A673 (cell line): ENCODE data around the gene NCAM2. TPM values are rescaled to one million over a fixed set of nuclear protein-coding genes. Genes with fewer than 3 reads are reported as not detected.

ENCODE experiments used
- BruUV-seq: library from RNA; stranded (reverse); fragments of 400-500 nt; replicated peaks from 2 replicates; lab custom pipeline; 2021; lab: Mats Ljungman, UMichigan
- CTCF ChIA-PET: fragments of 300-600 bp; sonication (Branson Sonifier 250); formaldehyde crosslinking; loops from one replicate; lab custom pipeline; 2022; ENCODE audit warnings: antibody characterized with exemption; lab: Charles Lee
- POLR2A ChIA-PET: fragments of 300-600 bp; sonication (Branson Sonifier 250); formaldehyde crosslinking; loops from one replicate; lab custom pipeline; 2022; ENCODE audit warnings: antibody characterized with exemption; ENCODE audit not compliant: low non-redundant PET; lab: Charles Lee
- DNase-seq: peaks from one replicate; pipeline ENCODE4 v3.0.0-alpha.2; 2015; ENCODE audit warnings: low spot score
- H3K27ac ChIP-seq: fragments of 200-600 bp; sonication (generic); 2 replicates; pipeline ENCODE4 v1.5.1; 2016; ENCODE audit warnings: mixed run types, low read depth, mild to moderate bottlenecking, mixed read lengths, antibody characterized with exemption, low read length; ENCODE audit not compliant: poor library complexity, severe bottlenecking
- H3K27me3 ChIP-seq: fragments of 200-600 bp; sonication (generic); replicated peaks from 2 replicates; pipeline ENCODE4 v1.6.1; 2017; ENCODE audit warnings: mixed run types, low read depth, mild to moderate bottlenecking, mixed read lengths, antibody characterized with exemption, low read length; ENCODE audit not compliant: insufficient read depth, poor library complexity
- H3K36me3 ChIP-seq: fragments of 200-600 bp; sonication (generic); 2 replicates; pipeline ENCODE4 v1.6.1; 2016; ENCODE audit warnings: mixed run types, mild to moderate bottlenecking, mixed read lengths, antibody characterized with exemption, low read length; ENCODE audit not compliant: insufficient read depth, poor library complexity, severe bottlenecking
- H3K4me1 ChIP-seq: fragments of 200-600 bp; sonication (generic); 2 replicates; pipeline ENCODE4 v1.6.1; 2017; ENCODE audit warnings: mixed run types, mild to moderate bottlenecking, mixed read lengths, antibody characterized with exemption, low read length; ENCODE audit not compliant: insufficient read depth, poor library complexity, severe bottlenecking
- H3K4me3 ChIP-seq: fragments of 200-600 bp; sonication (generic); 2 replicates; pipeline ENCODE4 v1.5.1; 2016; ENCODE audit warnings: low read depth, mixed run types, mild to moderate bottlenecking, mixed read lengths, low read length; ENCODE audit not compliant: poor library complexity, severe bottlenecking
- H3K9me3 ChIP-seq: fragments of 200-600 bp; sonication (generic); 2 replicates; pipeline ENCODE4 v1.6.1; 2016; ENCODE audit warnings: mixed run types, low read depth, mild to moderate bottlenecking, mixed read lengths, antibody characterized with exemption, low read length; ENCODE audit not compliant: poor library complexity, severe bottlenecking
- EZH2 ChIP-seq: fragments of 200-600 bp; sonication (generic); IDR thresholded peaks from 2 replicates; pipeline ENCODE4 v1.6.1; 2017; ENCODE audit warnings: borderline replicate concordance, low read depth, mild to moderate bottlenecking, mixed read lengths, antibody characterized with exemption, low read length; ENCODE audit not compliant: poor library complexity, severe bottlenecking
- intact Hi-C: fragments of 100-400 bp; cut with micrococcal nuclease; formaldehyde crosslinking; loops from one replicate; pipeline ENCODE4 v1.10.0; 2022; ENCODE audit not compliant: unreplicated experiment
- total RNA-seq: library from RNA; stranded (reverse); gene quantifications from 2 replicates; pipeline ENCODE4 v1.2.3, GENCODE V29; 2021
- TF ChIP-seq, protein P1 (sequence below): fragments of 300-800, 200-600 bp; sonication (generic); conservative IDR thresholded peaks from 2 replicates; pipeline ENCODE4 v1.5.1; 2017; ENCODE audit warnings: low read depth, mild to moderate bottlenecking, antibody characterized with exemption, low read length, moderate library complexity, mixed read lengths

Gene NCAM2
- total RNA-seq, 1 experiment from 2014 or later = 38.2 TPM

- no peaks in the 10 kb centered on the region for H3K27me3 ChIP-seq
- no peaks in the 10 kb centered on the region for H3K36me3 ChIP-seq
- H3K9me3 ChIP-seq = no peaks in the 10 kb centered on the region
- H3K4me1 ChIP-seq = peaks cover 4% of the 10 kb centered on the region
- no peak overlapping the region for H3K27ac ChIP-seq
- intact Hi-C loops = no loop called here
- TF ChIP-seq, protein P1, sequence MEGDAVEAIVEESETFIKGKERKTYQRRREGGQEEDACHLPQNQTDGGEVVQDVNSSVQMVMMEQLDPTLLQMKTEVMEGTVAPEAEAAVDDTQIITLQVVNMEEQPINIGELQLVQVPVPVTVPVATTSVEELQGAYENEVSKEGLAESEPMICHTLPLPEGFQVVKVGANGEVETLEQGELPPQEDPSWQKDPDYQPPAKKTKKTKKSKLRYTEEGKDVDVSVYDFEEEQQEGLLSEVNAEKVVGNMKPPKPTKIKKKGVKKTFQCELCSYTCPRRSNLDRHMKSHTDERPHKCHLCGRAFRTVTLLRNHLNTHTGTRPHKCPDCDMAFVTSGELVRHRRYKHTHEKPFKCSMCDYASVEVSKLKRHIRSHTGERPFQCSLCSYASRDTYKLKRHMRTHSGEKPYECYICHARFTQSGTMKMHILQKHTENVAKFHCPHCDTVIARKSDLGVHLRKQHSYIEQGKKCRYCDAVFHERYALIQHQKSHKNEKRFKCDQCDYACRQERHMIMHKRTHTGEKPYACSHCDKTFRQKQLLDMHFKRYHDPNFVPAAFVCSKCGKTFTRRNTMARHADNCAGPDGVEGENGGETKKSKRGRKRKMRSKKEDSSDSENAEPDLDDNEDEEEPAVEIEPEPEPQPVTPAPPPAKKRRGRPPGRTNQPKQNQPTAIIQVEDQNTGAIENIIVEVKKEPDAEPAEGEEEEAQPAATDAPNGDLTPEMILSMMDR = no peak
- TF ChIP-seq EZH2 = no peak
- no peak overlapping the region for H3K4me3 ChIP-seq
- POLR2A ChIA-PET = no interaction called here
- CTCF ChIA-PET = no interaction called here
- BruUV-seq = no TSS peak
- DNase-seq = no peak
Observed at GRCh38 chr21:21199342-21200102, 201.3 kb downstream of the NCAM2 start.

DNA sequence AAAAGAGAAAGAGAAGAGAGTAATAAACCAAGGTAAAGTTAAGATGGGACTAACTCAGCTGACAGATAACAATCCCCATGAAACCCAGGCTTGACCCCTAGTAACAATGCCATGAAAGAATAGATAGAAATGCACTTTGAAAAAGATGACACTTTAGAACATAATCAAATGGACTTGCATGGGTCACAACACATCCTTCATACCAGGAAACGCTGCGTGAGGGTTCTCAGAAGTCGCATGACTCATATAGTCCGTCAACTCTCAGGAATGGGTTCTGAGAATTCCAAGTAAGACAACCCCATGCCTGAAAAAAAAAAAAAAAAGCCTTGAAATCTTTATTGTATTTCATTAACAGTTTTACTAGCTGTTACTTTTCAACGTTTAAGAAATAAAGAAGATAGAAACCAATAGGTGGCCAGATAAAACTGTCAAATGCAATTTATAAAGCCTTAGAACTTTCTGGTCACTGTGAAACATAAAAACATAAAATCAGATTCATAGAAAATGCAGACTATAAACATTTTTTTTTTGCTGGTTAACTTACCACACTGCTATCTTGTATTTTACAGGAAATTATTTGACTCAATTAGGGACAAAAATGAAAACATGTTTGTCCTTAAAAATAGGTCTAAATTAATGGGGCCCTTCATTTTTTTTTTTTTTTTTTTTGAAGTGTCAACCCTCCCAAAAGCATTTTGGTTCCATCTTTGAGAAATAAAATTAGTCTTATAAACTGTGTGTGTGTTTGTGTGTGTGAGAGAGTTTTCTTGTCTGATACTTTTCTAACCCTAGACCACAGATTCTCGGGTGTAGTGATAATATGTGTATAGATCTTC, 202.1 kb downstream of the NCAM2 start:
- no peaks in the 10 kb centered on the region for H3K36me3 ChIP-seq
- ChIA-PET CTCF (no interaction called here), POLR2A (interaction anchor here (0.6 kb wide), 1 partner anchor 20 kb away, joined by 9 read pairs; no protein-coding TSS in a partner anchor)
- TF ChIP-seq, protein P1 = no peak
- TF ChIP-seq EZH2 = no peak
- no TSS peak for BruUV-seq
- H3K27ac ChIP-seq = no peak overlapping the region
- H3K4me1 ChIP-seq = peaks cover 4% of the 10 kb centered on the region
- intact Hi-C loops = no loop called here
- no peak overlapping the region for H3K4me3 ChIP-seq
- no peaks in the 10 kb centered on the region for H3K27me3 ChIP-seq
- DNase-seq = peak; percentile 73
- no peaks in the 10 kb centered on the region for H3K9me3 ChIP-seq

DNA sequence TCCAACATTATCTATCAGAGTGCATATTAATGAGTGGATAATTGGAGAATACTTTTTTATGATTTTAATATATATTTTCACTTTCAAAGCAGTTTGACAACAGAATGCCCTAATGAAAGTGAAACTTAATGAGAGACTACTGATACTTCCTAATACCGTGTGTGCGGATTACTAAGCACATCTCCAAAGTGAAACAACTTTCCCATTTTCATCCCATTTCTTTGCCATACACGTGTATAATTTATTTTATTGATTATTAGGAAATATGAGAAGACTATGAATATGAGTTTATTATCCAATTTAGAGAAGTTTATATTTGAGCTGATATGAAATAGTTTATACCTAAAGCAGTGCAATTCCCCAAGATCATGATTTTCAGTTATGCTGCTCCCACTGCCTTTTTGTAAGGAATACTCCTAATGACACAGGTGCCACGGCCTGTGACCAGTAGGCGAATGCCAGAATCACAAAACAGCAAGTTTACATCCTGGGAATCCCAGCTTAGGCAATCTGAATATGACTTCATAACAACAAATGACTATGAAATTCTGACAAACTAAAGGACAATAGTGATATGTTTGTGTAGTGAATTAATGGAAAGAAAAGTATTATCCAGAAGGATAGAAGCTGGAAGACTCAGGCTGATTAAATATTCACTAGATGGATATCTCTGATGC, 202.9 kb downstream of the NCAM2 start:
- H3K4me3 ChIP-seq = no peak overlapping the region
- no peak overlapping the region for H3K27ac ChIP-seq
- CTCF ChIA-PET = no interaction called here
- H3K9me3 ChIP-seq = no peaks in the 10 kb centered on the region
- POLR2A ChIA-PET = interaction anchor here (0.6 kb wide), 1 partner anchor 20 kb away, joined by 9 read pairs; no protein-coding TSS in a partner anchor
- H3K36me3 ChIP-seq = no peaks in the 10 kb centered on the region
- no peak for DNase-seq
- H3K27me3 ChIP-seq = no peaks in the 10 kb centered on the region
- intact Hi-C loops = no loop called here
- peaks cover 4% of the 10 kb centered on the region for H3K4me1 ChIP-seq
- TF ChIP-seq, protein P1 = no peak
- no peak for TF ChIP-seq EZH2
- BruUV-seq = no TSS peak
